Measurements from ENCODE around the gene ANXA6.
"Not testable (repeated sequence)": the region's sequence is repeated elsewhere in the genome, so short reads cannot be mapped to it uniquely, and the experiment has no call there.

Gene ANXA6

GRCh38 chr5:151157426-151158286, at the start of gene ANXA6:
TSS of gene ANXA6 (minus strand) at chr5:151157779. CDS start at chr5:151147901, 9,878 bp downstream.
- DNase-seq, result peak; percentile 27

DNA sequence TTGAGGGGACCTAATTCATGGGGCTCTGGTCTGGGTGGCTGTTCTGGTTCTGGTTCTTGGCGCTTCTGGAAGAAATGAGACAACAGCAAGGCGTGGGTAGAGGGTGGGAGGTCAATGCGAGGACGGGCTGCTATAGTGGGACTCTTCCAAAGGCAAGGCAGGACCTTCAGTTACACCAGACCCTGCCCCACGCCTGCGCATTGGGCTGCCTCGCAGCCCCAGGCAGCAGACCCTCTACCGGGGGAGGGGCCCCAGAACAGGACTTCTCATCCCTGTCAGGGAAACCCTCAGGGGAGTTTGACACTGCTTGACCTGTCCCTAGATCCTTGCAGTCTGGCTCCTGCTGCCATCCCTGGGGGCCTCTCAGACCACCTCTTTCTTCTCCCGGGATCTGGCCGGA, 47.8 kb upstream of the ANXA6 start:
- DNase-seq, result no peak

GRCh38 chr5:151204051-151204450, 46.5 kb upstream of the ANXA6 start:
- no peak for DNase-seq

- no peak for DNase-seq
Measured at GRCh38 chr5:151202381-151203139, 45.0 kb upstream of the ANXA6 start.

GRCh38 chr5:151200913-151201595, 43.5 kb upstream of the ANXA6 start:
- no peak for DNase-seq

DNA sequence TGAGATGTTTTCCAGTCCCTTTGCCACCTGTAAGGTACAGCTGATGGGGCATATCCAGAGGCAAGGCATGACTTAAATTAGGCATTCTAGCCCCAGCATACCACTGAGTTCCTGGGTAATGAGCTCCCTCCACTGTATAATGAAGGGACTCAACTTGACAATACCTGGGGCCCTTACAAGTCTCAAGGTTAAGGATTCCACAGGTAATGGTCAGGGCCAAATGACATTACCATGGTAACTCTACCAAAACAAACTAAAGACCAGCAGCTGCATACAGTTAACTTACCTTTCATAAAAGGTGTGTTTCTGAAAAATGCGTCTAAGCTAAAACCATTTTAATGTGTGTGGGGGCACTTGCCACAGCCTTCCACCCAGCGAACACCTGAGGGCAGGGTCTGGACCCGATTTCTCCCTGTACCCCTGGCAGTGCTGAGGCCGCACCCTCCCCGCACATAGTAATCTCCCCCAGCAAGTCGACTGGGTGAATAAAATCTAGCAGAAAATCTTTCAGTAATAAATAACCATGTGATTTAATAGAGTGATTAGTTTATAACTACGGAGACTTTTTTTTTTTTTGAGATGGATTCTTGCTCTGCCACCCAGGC, 42.1 kb upstream of the ANXA6 start:
- DNase-seq, result no peak

- DNase-seq, result no peak
Measured at GRCh38 chr5:151198861-151199260, 41.3 kb upstream of the ANXA6 start.

DNA sequence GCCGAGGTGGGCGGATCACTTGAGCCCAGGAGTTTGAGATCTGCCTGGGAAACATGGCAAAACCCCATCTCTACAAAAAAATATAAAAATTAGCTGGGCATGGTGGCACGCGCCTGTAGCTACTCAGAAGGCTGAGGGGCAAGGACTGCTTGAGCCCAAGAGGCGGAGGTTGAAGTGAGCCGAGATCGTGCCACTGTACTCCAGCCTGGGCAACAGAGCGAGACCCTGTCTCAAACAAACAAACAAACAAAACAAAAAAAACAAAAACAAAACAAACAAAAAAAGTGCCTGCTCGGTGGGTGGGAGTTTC, 39.7 kb upstream of the ANXA6 start:
- DNase-seq, result not testable (repeated sequence)

- DNase-seq, result no peak
Measured at GRCh38 chr5:151196556-151197290, 39.1 kb upstream of the ANXA6 start.

DNA sequence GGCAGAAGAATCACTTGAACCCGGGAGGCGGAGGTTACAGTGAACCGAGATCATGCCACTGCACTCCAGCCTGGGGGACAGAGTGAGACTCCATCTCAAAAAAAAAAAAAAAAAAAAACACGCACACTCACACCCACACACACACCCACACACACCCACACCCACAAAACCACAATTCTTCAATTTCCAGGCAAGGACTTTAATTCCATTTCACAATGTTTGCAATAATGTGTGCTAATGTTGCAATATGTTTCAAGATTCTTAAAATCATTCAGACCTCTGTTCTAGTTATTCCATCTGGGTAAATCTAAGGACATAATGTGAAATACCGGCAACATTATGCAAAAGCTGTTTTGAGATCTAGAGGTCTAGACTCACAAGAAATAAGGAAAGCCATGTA, 38.0 kb upstream of the ANXA6 start:
- DNase-seq, result no peak

GRCh38 chr5:151192626-151193025, 35.0 kb upstream of the ANXA6 start:
- no peak for DNase-seq

- DNase-seq, result no peak
Measured at GRCh38 chr5:151191661-151192060, 34.1 kb upstream of the ANXA6 start.

DNA sequence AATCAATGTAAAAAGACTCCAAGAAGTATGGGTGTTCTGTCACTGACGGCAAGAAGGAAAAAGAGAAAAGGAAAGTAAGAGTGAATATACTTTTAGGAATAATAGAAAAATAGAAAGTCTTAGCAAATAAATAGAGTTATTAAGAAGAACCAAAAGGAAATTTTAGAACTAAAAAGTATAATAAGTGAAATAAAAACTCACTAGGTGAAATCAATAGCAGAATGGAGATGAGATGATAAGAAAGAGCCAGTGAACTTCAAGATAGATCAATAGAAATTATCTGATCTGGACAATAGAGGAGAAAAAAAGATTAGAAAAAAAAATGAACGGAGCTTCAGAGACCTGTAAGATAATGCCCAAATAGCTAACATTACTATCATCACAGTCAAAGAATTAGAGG, 31.6 kb upstream of the ANXA6 start:
- no peak for DNase-seq

DNA sequence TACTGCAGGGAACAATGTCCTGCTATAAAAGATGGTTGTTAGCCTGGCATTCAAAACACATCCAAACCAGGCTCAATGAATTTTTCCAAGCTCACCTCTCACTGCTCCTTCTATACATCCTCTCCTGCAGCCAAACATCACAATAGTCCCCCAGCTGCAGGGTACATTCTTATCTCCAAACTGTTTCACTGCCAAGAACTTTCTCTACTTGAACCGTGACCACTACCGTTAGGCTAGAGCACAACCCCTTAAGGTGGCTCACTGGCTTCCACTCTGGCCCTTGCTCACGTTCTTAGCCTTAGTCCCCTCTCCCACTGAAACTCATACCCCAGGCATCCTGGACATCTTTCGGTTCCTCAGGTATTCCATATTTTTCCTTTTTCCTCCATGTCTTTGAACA, 29.0 kb upstream of the ANXA6 start:
- no peak for DNase-seq

- no peak for DNase-seq
Measured at GRCh38 chr5:151186052-151186451, 28.5 kb upstream of the ANXA6 start.

GRCh38 chr5:151184316-151185042, 26.9 kb upstream of the ANXA6 start:
- DNase-seq, result no peak

DNA sequence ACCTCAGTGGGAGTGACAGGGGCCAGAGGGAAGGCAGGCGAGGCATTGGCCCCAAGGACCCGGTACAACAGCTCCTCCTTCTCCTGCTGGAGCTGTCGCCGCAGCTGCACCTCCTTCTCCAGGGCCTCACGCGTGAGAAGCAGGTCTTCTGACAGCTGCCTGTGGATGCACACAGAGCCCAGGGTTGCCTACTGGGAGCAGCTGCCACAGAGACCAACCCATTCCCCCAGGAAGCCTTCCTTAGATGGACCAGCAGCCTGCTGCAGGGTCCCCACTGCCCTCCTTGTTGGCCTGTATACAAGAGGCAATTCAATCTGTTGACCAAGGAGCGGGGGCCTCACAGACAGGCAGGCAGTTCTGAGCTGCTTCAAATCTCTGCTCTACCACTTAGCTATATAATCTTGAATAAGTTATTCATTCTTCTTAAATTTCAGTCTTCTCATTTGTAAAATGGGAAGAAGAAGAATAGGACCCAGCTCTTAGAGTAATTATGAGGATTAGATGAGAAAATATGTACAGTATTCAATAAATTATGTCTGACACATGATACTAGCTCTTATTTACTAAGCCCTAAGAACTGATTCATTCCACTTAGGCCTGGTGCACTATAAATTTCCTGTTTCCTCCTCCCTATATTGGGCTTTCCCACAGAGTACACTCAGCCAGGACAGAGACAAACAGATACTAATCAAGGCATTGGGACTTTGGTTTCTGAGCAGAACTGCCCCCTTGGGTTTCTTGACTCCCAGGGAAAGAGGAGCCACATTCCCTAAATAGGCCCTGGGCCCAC, 26.1 kb upstream of the ANXA6 start:
- no peak for DNase-seq

DNA sequence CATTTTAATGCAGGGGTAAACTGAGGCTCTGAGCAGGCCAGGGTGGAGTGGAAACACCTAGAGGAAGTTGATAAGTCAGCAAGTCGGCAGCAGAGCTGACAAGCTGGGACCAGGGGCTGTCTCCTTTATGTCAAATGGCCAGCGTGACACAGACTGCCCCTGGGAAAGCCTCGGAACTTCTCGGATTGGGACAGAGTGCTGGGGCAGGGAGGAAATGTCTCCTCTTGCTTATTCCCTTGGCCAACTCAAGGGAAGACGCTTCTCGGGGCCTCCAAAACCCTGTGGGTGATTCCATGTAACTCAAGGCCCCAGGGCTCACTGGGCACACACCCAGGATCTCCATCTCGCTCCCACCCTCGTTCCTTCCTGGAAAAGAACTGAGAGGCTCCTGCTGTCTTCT, 25.4 kb upstream of the ANXA6 start:
- DNase-seq, result no peak

- no peak for DNase-seq
Measured at GRCh38 chr5:151182524-151182900, 24.9 kb upstream of the ANXA6 start.

GRCh38 chr5:151181818-151182523, 24.4 kb upstream of the ANXA6 start:
- no peak for DNase-seq
